ENCODE measurements around the gene HSPG2.

GRCh38 chr1:21804536-21804935, 132.6 kb downstream of the HSPG2 start:
- no peak for TF ChIP-seq CTCF (IDR thresholded peaks at IDR 0.05)
- no peak for TF ChIP-seq ZFX (IDR thresholded peaks at IDR 0.05; ENCODE audit: borderline replicate concordance)

Measured in 22Rv1 (cell line).